ENCODE data around the gene PTPRN2.
"Not testable (repeated sequence)": the region's sequence is repeated elsewhere in the genome, so short reads cannot be mapped to it uniquely, and the experiment has no call there.

The PTPRN2 gene

GRCh38 chr7:158286210-158286609, 301.4 kb downstream of the PTPRN2 start:
- DNase-seq: no peak

- DNase-seq: no peak
Observed at GRCh38 chr7:158285383-158285770, 302.2 kb downstream of the PTPRN2 start.

- DNase-seq: no peak
Observed at GRCh38 chr7:158284617-158285382, 302.8 kb downstream of the PTPRN2 start.

GRCh38 chr7:158284121-158284520, 303.5 kb downstream of the PTPRN2 start:
- no peak for DNase-seq

GRCh38 chr7:158283016-158283974, 304.3 kb downstream of the PTPRN2 start:
- DNase-seq: no peak

- no peak for DNase-seq
Observed at GRCh38 chr7:158282461-158283001, 305.1 kb downstream of the PTPRN2 start.

GRCh38 chr7:158281441-158281840, 306.2 kb downstream of the PTPRN2 start:
- no peak for DNase-seq

- DNase-seq: no peak
Observed at GRCh38 chr7:158280448-158281144, 307.0 kb downstream of the PTPRN2 start.

- no peak for DNase-seq
Observed at GRCh38 chr7:158279539-158280447, 307.8 kb downstream of the PTPRN2 start.

- DNase-seq: no peak
Observed at GRCh38 chr7:158278745-158279320, 308.8 kb downstream of the PTPRN2 start.

GRCh38 chr7:158277219-158278141, 310.1 kb downstream of the PTPRN2 start:
- no peak for DNase-seq

GRCh38 chr7:158276414-158277218, 311.0 kb downstream of the PTPRN2 start:
- no peak for DNase-seq

- DNase-seq: no peak
Observed at GRCh38 chr7:158275711-158276413, 311.8 kb downstream of the PTPRN2 start.

GRCh38 chr7:158274996-158275395, 312.6 kb downstream of the PTPRN2 start:
- DNase-seq: no peak

GRCh38 chr7:158274404-158274811, 313.2 kb downstream of the PTPRN2 start:
- DNase-seq: no peak

GRCh38 chr7:158273756-158274342, 313.8 kb downstream of the PTPRN2 start:
- not testable (repeated sequence) for DNase-seq

- no peak for DNase-seq
Observed at GRCh38 chr7:158273138-158273651, 314.4 kb downstream of the PTPRN2 start.

- DNase-seq: no peak
Observed at GRCh38 chr7:158272509-158273137, 315.0 kb downstream of the PTPRN2 start.

Data from stimulated activated CD4-positive, alpha-beta T cell treated with anti-CD3 and anti-CD28 coated beads, Interleukin-15, amount 100 ng/mL, for 24 hours (primary cell).